Measurements from ENCODE around the gene PLS1. TPM values are rescaled to one million over a fixed set of nuclear protein-coding genes. Genes with fewer than 3 reads are reported as not detected.
"Not testable (repeated sequence)": the region's sequence is repeated elsewhere in the genome, so short reads cannot be mapped to it uniquely, and the experiment has no call there.

The PLS1 gene
- total RNA-seq = 15.6 and 21.8 TPM in 2 replicates

- Histone ChIP-seq H3K4me3 (ENCODE audit: low read depth, low read length) (peak within 1 kb of the TSS; percentile 89), H3K27me3 (ENCODE audit: control insufficient read depth, insufficient read depth, low read length) (no peaks in the 10 kb centered on the region), H3K36me3 (ENCODE audit: control insufficient read depth, insufficient read depth, low read length) (no peaks in the 10 kb centered on the region)
- no peak for TF ChIP-seq CTCF (IDR thresholded peaks at IDR 0.05; ENCODE audit: insufficient read depth, low read length, poor library complexity, severe bottlenecking)
- no peak for DNase-seq (ENCODE audit: low read depth)
These were observed at the start of gene PLS1 for GRCh38 chr3:142595951-142596725. Gene PLS1 (plus strand): TSS chr3:142596393. CDS start chr3:142664238, 67,845 bp downstream.

- Histone ChIP-seq H3K4me3 (ENCODE audit: low read depth, low read length) (no peak overlapping the region), H3K36me3 (ENCODE audit: control insufficient read depth, insufficient read depth, low read length) (no peaks in the 10 kb centered on the region), H3K27me3 (ENCODE audit: control insufficient read depth, insufficient read depth, low read length) (no peaks in the 10 kb centered on the region)
- DNase-seq (ENCODE audit: low read depth) = no peak
- no peak for TF ChIP-seq CTCF (IDR thresholded peaks at IDR 0.05; ENCODE audit: insufficient read depth, low read length, poor library complexity, severe bottlenecking)
These were observed 46.2 kb upstream of the PLS1 start for GRCh38 chr3:142549986-142550385.

GRCh38 chr3:142552579-142552978 lies 43.6 kb upstream of the PLS1 start:
- H3K4me3 ChIP-seq (ENCODE audit: low read depth, low read length); H3K36me3 ChIP-seq (ENCODE audit: control insufficient read depth, insufficient read depth, low read length); DNase-seq (ENCODE audit: low read depth); H3K27me3 ChIP-seq (ENCODE audit: control insufficient read depth, insufficient read depth, low read length): not testable (repeated sequence)

GRCh38 chr3:142553741-142554140 lies 42.5 kb upstream of the PLS1 start:
- TF ChIP-seq CTCF (IDR thresholded peaks at IDR 0.05; ENCODE audit: insufficient read depth, low read length, poor library complexity, severe bottlenecking) = no peak
- no peaks in the 10 kb centered on the region for H3K36me3 ChIP-seq (ENCODE audit: control insufficient read depth, insufficient read depth, low read length)

GRCh38 chr3:142560118-142560517 lies 36.1 kb upstream of the PLS1 start:
- no peak overlapping the region for H3K4me3 ChIP-seq (ENCODE audit: low read depth, low read length)
- DNase-seq (ENCODE audit: low read depth) = no peak
- TF ChIP-seq CTCF (IDR thresholded peaks at IDR 0.05; ENCODE audit: insufficient read depth, low read length, poor library complexity, severe bottlenecking) = no peak
- no peaks in the 10 kb centered on the region for H3K27me3 ChIP-seq (ENCODE audit: control insufficient read depth, insufficient read depth, low read length)
- H3K36me3 ChIP-seq (ENCODE audit: control insufficient read depth, insufficient read depth, low read length) = no peaks in the 10 kb centered on the region

More at GRCh38 chr3:142553741-142554140, 42.5 kb upstream of the PLS1 start:
- no peak for DNase-seq (ENCODE audit: low read depth)
- Histone ChIP-seq H3K4me3 (ENCODE audit: low read depth, low read length) (no peak overlapping the region), H3K27me3 (ENCODE audit: control insufficient read depth, insufficient read depth, low read length) (no peaks in the 10 kb centered on the region)

- TF ChIP-seq CTCF (IDR thresholded peaks at IDR 0.05; ENCODE audit: insufficient read depth, low read length, poor library complexity, severe bottlenecking) = no peak
- no peaks in the 10 kb centered on the region for H3K27me3 ChIP-seq (ENCODE audit: control insufficient read depth, insufficient read depth, low read length)
- peak; percentile 26 for DNase-seq (ENCODE audit: low read depth)
- no peak overlapping the region for H3K4me3 ChIP-seq (ENCODE audit: low read depth, low read length)
- no peaks in the 10 kb centered on the region for H3K36me3 ChIP-seq (ENCODE audit: control insufficient read depth, insufficient read depth, low read length)
These were observed 32.6 kb upstream of the PLS1 start for GRCh38 chr3:142563496-142563997.

Data from kidney epithelial cell (primary cell).